GM23338 (cell line): ENCODE measurements around the gene GHRHR. TPM values are rescaled to one million over a fixed set of nuclear protein-coding genes. Genes with fewer than 3 reads are reported as not detected.

Experiments
- ATAC-seq: fragments of 200-7000 bp; cut with Tn5 transposase; 3 replicates; pipeline ENCODE4 v1.9.1; 2020
- DNase-seq: peaks from one replicate; pipeline ENCODE4 v3.0.0-alpha.2; 2015; ENCODE audit warnings: low spot score
- H2AFZ ChIP-seq: fragments of 200-600 bp; sonication (generic); 2 replicates; pipeline ENCODE4 v1.8.0; 2016; ENCODE audit warnings: antibody characterized with exemption, mild to moderate bottlenecking, moderate library complexity
- H3F3A ChIP-seq: fragments of 200-600 bp; sonication (generic); replicated peaks from 2 replicates; pipeline ENCODE4 v1.8.0; 2017; ENCODE audit warnings: antibody characterized with exemption, mixed run types, low read depth
- H3K27ac ChIP-seq: fragments of 200-600 bp; sonication (generic); 2 replicates; pipeline ENCODE4 v1.6.1; 2016; ENCODE audit warnings: low read depth
- H3K27me3 ChIP-seq: fragments of 200-600 bp; sonication (generic); 2 replicates; pipeline ENCODE4 v1.8.0; 2016; ENCODE audit warnings: mild to moderate bottlenecking, mixed run types, moderate library complexity; ENCODE audit not compliant: insufficient read depth
- H3K36me3 ChIP-seq: fragments of 200-600 bp; sonication (generic); 2 replicates; pipeline ENCODE4 v1.8.0; 2016; ENCODE audit warnings: mild to moderate bottlenecking; ENCODE audit not compliant: insufficient read depth
- H3K4me1 ChIP-seq: fragments of 200-600 bp; sonication (generic); 2 replicates; pipeline ENCODE4 v1.8.0; 2016; ENCODE audit warnings: mild to moderate bottlenecking, moderate library complexity; ENCODE audit not compliant: insufficient read depth
- H3K4me2 ChIP-seq: fragments of 200-600 bp; sonication (generic); 2 replicates; pipeline ENCODE4 v1.7.1; 2017; ENCODE audit warnings: mixed run types
- H3K4me3 ChIP-seq: fragments of 200-600 bp; sonication (generic); 2 replicates; pipeline ENCODE4 v1.6.1; 2016; ENCODE audit warnings: mixed run types
- H3K79me2 ChIP-seq: fragments of 200-600 bp; sonication (generic); replicated peaks from 2 replicates; pipeline ENCODE4 v1.8.0; 2017; ENCODE audit warnings: mild to moderate bottlenecking; ENCODE audit not compliant: insufficient read depth
- H3K9me2 ChIP-seq: fragments of 200-600 bp; sonication (generic); 2 replicates; pipeline ENCODE4 v1.8.0; 2017; ENCODE audit not compliant: insufficient read depth
- H4K20me1 ChIP-seq: fragments of 200-600 bp; sonication (generic); replicated peaks from 2 replicates; pipeline ENCODE4 v1.8.0; 2017; ENCODE audit warnings: mild to moderate bottlenecking; ENCODE audit not compliant: insufficient read depth
- H3K27ac Mint-ChIP-seq: 2 replicates; pipeline ENCODE4 v1.8.0; 2020; ENCODE audit warnings: inconsistent platforms, mild to moderate bottlenecking, moderate library complexity, mixed read lengths
- H3K27me3 Mint-ChIP-seq: 3 replicates; pipeline ENCODE4 v1.8.0; 2022; ENCODE audit warnings: low read depth, mild to moderate bottlenecking, moderate library complexity, mixed read lengths, inconsistent platforms; ENCODE audit not compliant: insufficient read depth, poor library complexity
- H3K36me3 Mint-ChIP-seq: 3 replicates; pipeline ENCODE4 v1.8.0; 2021; ENCODE audit warnings: low read depth, mild to moderate bottlenecking, inconsistent platforms, moderate library complexity, mixed read lengths
- H3K4me1 Mint-ChIP-seq: 3 replicates; pipeline ENCODE4 v1.8.0; 2020; ENCODE audit warnings: mild to moderate bottlenecking, inconsistent platforms, mixed read lengths
- H3K4me3 Mint-ChIP-seq: 3 replicates; pipeline ENCODE4 v1.8.0; 2021; ENCODE audit warnings: moderate library complexity, mild to moderate bottlenecking, inconsistent platforms, mixed read lengths
- H3K9me3 Mint-ChIP-seq: 3 replicates; pipeline ENCODE4 v1.8.0; 2020; ENCODE audit warnings: moderate library complexity, mild to moderate bottlenecking, inconsistent platforms, mixed read lengths
- CREB1 ChIP-seq: fragments of 250-450 bp; sonication (Bioruptor Pico); IDR thresholded peaks from 2 replicates; pipeline ENCODE4 v1.5.0; 2020; ENCODE audit warnings: low read depth, mild to moderate bottlenecking, moderate library complexity
- CTCF ChIP-seq, 2 experiments: fragments of 200-600 bp in 1 of 2; sonication (generic) in 1 of 2; conservative IDR thresholded peaks; 2 replicates each; pipeline versions ENCODE4 v1.5.1 to v1.6.1; 2016 to 2017; ENCODE audit warnings: antibody characterized with exemption in 2 of 2, low read depth in 2 of 2, mild to moderate bottlenecking in 2 of 2, moderate library complexity in 1 of 2
- ETS1 ChIP-seq: IDR thresholded peaks from 2 replicates; pipeline ENCODE4 v1.6.1; 2016; ENCODE audit warnings: antibody characterized with exemption
- EZH2 ChIP-seq: fragments of 200-600 bp; sonication (generic); IDR thresholded peaks from one replicate; pipeline ENCODE4 v1.8.0; 2017; ENCODE audit warnings: antibody characterized with exemption, mild to moderate bottlenecking, low read depth; ENCODE audit not compliant: unreplicated experiment
- EZH2phosphoT487 ChIP-seq: fragments of 200-600 bp; sonication (generic); IDR thresholded peaks from one replicate; pipeline ENCODE4 v1.8.1; 2018; ENCODE audit warnings: antibody characterized with exemption; ENCODE audit not compliant: unreplicated experiment
- JUNB ChIP-seq: IDR thresholded peaks from one replicate; pipeline ENCODE4 v1.6.1; 2016; ENCODE audit warnings: antibody characterized with exemption; ENCODE audit not compliant: unreplicated experiment
- NANOG ChIP-seq: IDR thresholded peaks from 2 replicates; pipeline ENCODE4 v1.6.1; 2016; ENCODE audit warnings: antibody characterized with exemption, borderline replicate concordance
- POLR2AphosphoS5 ChIP-seq: IDR thresholded peaks from 2 replicates; pipeline ENCODE4 v1.6.1; 2016; ENCODE audit warnings: antibody characterized with exemption, low read depth
- REST ChIP-seq: IDR thresholded peaks from one replicate; pipeline ENCODE4 v1.6.1; 2018; ENCODE audit warnings: antibody characterized with exemption; ENCODE audit not compliant: unreplicated experiment
- ZNF114 ChIP-seq: fragments of 250-450 bp; sonication (Bioruptor Pico); IDR thresholded peaks from 2 replicates; pipeline ENCODE4 v1.5.0; 2020; ENCODE audit warnings: mild to moderate bottlenecking, moderate library complexity
- ZNF331 ChIP-seq: fragments of 250-450 bp; sonication (Bioruptor Pico); IDR thresholded peaks from 2 replicates; pipeline ENCODE4 v1.5.0; 2020; ENCODE audit warnings: low read depth, mild to moderate bottlenecking, moderate library complexity
- polyA plus RNA-seq: library from polyadenylated mRNA; unstranded; fragments of >200 nt; fragmentation: Nextera tagmentation; extraction: Ambion mirVana; gene quantifications from 2 replicates; pipeline ENCODE4 v1.2.1, GENCODE V29; 2016
- total RNA-seq: library from RNA; depleted of rRNA; stranded (reverse); fragments of >200 nt; shearing (Covaris generic); gene quantifications from 2 replicates; pipeline ENCODE4 v1.2.3, GENCODE V29; 2014

Gene GHRHR
- total and polyA plus RNA-seq, 2 experiments from 2014 or later = 2.2 TPM; not detected in 1

- TF ChIP-seq REST (no peak), CTCF (conservative IDR thresholded peaks at IDR 0.05; ENCODE audit: low read depth in 2 of 2) (no peak), ZNF331 (CRISPR knock-in tag) (no peak), EZH2 (no peak), ZNF114 (no peak), ETS1 (no peak), JUNB (no peak), NANOG (no peak), POLR2AphosphoS5 (no peak)
These were observed 58.4 kb downstream of the GHRHR start (continued) for GRCh38 chr7:31022117-31022516.

- ATAC-seq (peak; percentile 39), DNase-seq (peak; percentile 26)
- Mint-ChIP-seq H3K4me1 (peaks cover 40% of the 10 kb centered on the region), H3K27me3 (peaks cover 23% of the 10 kb centered on the region), H3K4me3 (no peak overlapping the region), H3K27ac (no peak overlapping the region), H3K36me3 (no peaks in the 10 kb centered on the region), H3K9me3 (no peaks in the 10 kb centered on the region)
- no peak overlapping the region for H2AFZ ChIP-seq
- no peak overlapping the region for H3K4me2 ChIP-seq
- H3K4me1 ChIP-seq = peaks cover 17% of the 10 kb centered on the region
- H3F3A ChIP-seq = no peaks in the 10 kb centered on the region
- no peaks in the 10 kb centered on the region for H4K20me1 ChIP-seq
- H3K9me2 ChIP-seq = no peaks in the 10 kb centered on the region
- H3K27me3 ChIP-seq = no peaks in the 10 kb centered on the region
- H3K79me2 ChIP-seq = no peaks in the 10 kb centered on the region
- no peak overlapping the region for H3K27ac ChIP-seq
- no peak overlapping the region for H3K4me3 ChIP-seq
- H3K36me3 ChIP-seq = no peaks in the 10 kb centered on the region
- TF ChIP-seq CREB1 (CRISPR knock-in tag) (no peak), NANOG (no peak), JUNB (no peak), EZH2 (no peak), CTCF (conservative IDR thresholded peaks at IDR 0.05; ENCODE audit: low read depth in 2 of 2) (no peak), EZH2phosphoT487 (no peak)
These were observed 59.0 kb downstream of the GHRHR start for GRCh38 chr7:31022726-31023125.
